Activated T-helper 2 cell treated with anti-CD3 and anti-CD28 coated beads, Interferon-gamma antibody, Interleukin-2, Interleukin-4, amounts not matched to agents 10 μg/mL and 5 μg/mL and 100 μg/mL, durations not matched to agents 14 hours and 24 hours and 36 hours (primary cell): ENCODE results near the gene FNTB. TPM values are rescaled to one million over a fixed set of nuclear protein-coding genes. Genes with fewer than 3 reads are reported as not detected.
A peak's percentile ranks its signal among the peaks of the same experiment; 100 is the strongest.

ENCODE experiments used
- DNase-seq: peaks from one replicate; pipeline ENCODE4 v3.0.0; 2021; ENCODE audit warnings: low spot score
- H3K27ac Mint-ChIP-seq: one replicate; pipeline ENCODE4 v1.8.0; 2021; ENCODE audit warnings: mixed read lengths
- H3K27me3 Mint-ChIP-seq: one replicate; pipeline ENCODE4 v1.8.0; 2021; ENCODE audit warnings: low read depth, mixed read lengths
- H3K36me3 Mint-ChIP-seq: one replicate; pipeline ENCODE4 v1.8.0; 2021; ENCODE audit warnings: low read depth, mixed read lengths
- H3K4me1 Mint-ChIP-seq: one replicate; pipeline ENCODE4 v1.8.0; 2021; ENCODE audit warnings: low read depth, mixed read lengths
- H3K4me3 Mint-ChIP-seq: one replicate; pipeline ENCODE4 v1.8.0; 2021; ENCODE audit warnings: low read depth, mild to moderate bottlenecking, moderate library complexity, mixed read lengths
- H3K9me3 Mint-ChIP-seq: one replicate; pipeline ENCODE4 v1.8.0; 2021; ENCODE audit warnings: mixed read lengths
- intact Hi-C: fragments of 100-400 bp; cut with micrococcal nuclease; formaldehyde crosslinking; loops from one replicate; pipeline ENCODE4 v1.15.1; 2023
- total RNA-seq: library from RNA; stranded (reverse); gene quantifications from 2 replicates; pipeline ENCODE4 v1.2.3, GENCODE V29; 2022

FNTB gene
- total RNA-seq, 1 donor from 2014 or later = 17.5 TPM

- Mint-ChIP-seq H3K4me1 (peaks cover 3% of the 10 kb centered on the region), H3K9me3 (no peaks in the 10 kb centered on the region), H3K27ac (no peak within 1 kb of the TSS), H3K27me3 (peaks cover 12% of the 10 kb centered on the region), H3K4me3 (peak within 1 kb of the TSS; percentile 79), H3K36me3 (no peaks in the 10 kb centered on the region)
- peak; percentile 19 for DNase-seq
- intact Hi-C loops = no loop called here
Observed at GRCh38 chr14:64971943-64972791, 14.5 kb upstream of the FNTB start, which contains the start of gene RAB15. RAB15 (minus strand) TSS chr14:64972336; CDS start chr14:64972076, 260 bp downstream.

GRCh38 chr14:64973026-64973442, 13.7 kb upstream of the FNTB start:
- Mint-ChIP-seq H3K4me1 (peaks cover 3% of the 10 kb centered on the region), H3K36me3 (no peaks in the 10 kb centered on the region), H3K4me3 (peak overlapping the region; percentile 79), H3K27ac (no peak overlapping the region), H3K27me3 (peaks cover 12% of the 10 kb centered on the region), H3K9me3 (no peaks in the 10 kb centered on the region)
- DNase-seq = no peak
- intact Hi-C loops = no loop called here

- intact Hi-C loops = no loop called here
- no peak overlapping the region for H3K27ac Mint-ChIP-seq
- H3K36me3 Mint-ChIP-seq = no peaks in the 10 kb centered on the region
- no peaks in the 10 kb centered on the region for H3K9me3 Mint-ChIP-seq
- no peak overlapping the region for H3K4me3 Mint-ChIP-seq
- DNase-seq = no peak
- peaks cover 17% of the 10 kb centered on the region for H3K27me3 Mint-ChIP-seq
- H3K4me1 Mint-ChIP-seq = peaks cover 3% of the 10 kb centered on the region
Observed at GRCh38 chr14:64973826-64974225, 12.9 kb upstream of the FNTB start.

- peaks cover 19% of the 10 kb centered on the region for H3K27me3 Mint-ChIP-seq
Observed at GRCh38 chr14:64974563-64974962, 12.1 kb upstream of the FNTB start.

GRCh38 chr14:64979336-64980074, 7.2 kb upstream of the FNTB start:
- peaks cover 29% of the 10 kb centered on the region for H3K27me3 Mint-ChIP-seq
- no peak overlapping the region for H3K4me3 Mint-ChIP-seq
- intact Hi-C loops = no loop called here
- DNase-seq = no peak
- H3K36me3 Mint-ChIP-seq = no peaks in the 10 kb centered on the region
- H3K27ac Mint-ChIP-seq = no peak overlapping the region
- H3K4me1 Mint-ChIP-seq = peaks cover 12% of the 10 kb centered on the region
- H3K9me3 Mint-ChIP-seq = no peaks in the 10 kb centered on the region

More at GRCh38 chr14:64974563-64974962, 12.1 kb upstream of the FNTB start:
- H3K27ac Mint-ChIP-seq = no peak overlapping the region
- intact Hi-C loops = no loop called here
- no peaks in the 10 kb centered on the region for H3K36me3 Mint-ChIP-seq
- no peak for DNase-seq
- no peaks in the 10 kb centered on the region for H3K9me3 Mint-ChIP-seq
- H3K4me1 Mint-ChIP-seq = peaks cover 3% of the 10 kb centered on the region
- H3K4me3 Mint-ChIP-seq = no peak overlapping the region

GRCh38 chr14:64983439-64984310, 3.0 kb upstream of the FNTB start:
- peaks cover 21% of the 10 kb centered on the region for H3K4me1 Mint-ChIP-seq
- H3K27me3 Mint-ChIP-seq = peaks cover 27% of the 10 kb centered on the region
- DNase-seq = no peak
- no peak overlapping the region for H3K27ac Mint-ChIP-seq
- H3K4me3 Mint-ChIP-seq = peak overlapping the region; percentile 60
- intact Hi-C loops = loop anchor here (1.0 kb wide), 1 partner anchor 160 kb away; no protein-coding TSS in a partner anchor
- H3K36me3 Mint-ChIP-seq = peaks cover under 1% of the 10 kb centered on the region
- H3K9me3 Mint-ChIP-seq = no peaks in the 10 kb centered on the region

- peak overlapping the region; percentile 93 for H3K4me3 Mint-ChIP-seq
- H3K4me1 Mint-ChIP-seq = peaks cover 43% of the 10 kb centered on the region
- H3K27ac Mint-ChIP-seq = peak overlapping the region; percentile 96
- peaks cover 16% of the 10 kb centered on the region for H3K27me3 Mint-ChIP-seq
- no peaks in the 10 kb centered on the region for H3K9me3 Mint-ChIP-seq
- no peak for DNase-seq
- intact Hi-C loops = loop anchor here (1.0 to 5.0 kb wide), 5 partner anchors 15 to 425 kb away; partner anchors contain the start of genes CHURC1, FUT8 and MAX
- peaks cover 19% of the 10 kb centered on the region for H3K36me3 Mint-ChIP-seq
Observed at GRCh38 chr14:64987438-64987767, 708 bp downstream of the FNTB start.

GRCh38 chr14:64990296-64990695, 3.6 kb downstream of the FNTB start:
- peaks cover 24% of the 10 kb centered on the region for H3K36me3 Mint-ChIP-seq
- peaks cover 5% of the 10 kb centered on the region for H3K27me3 Mint-ChIP-seq
- H3K4me3 Mint-ChIP-seq = no peak overlapping the region
- intact Hi-C loops = no loop called here
- H3K9me3 Mint-ChIP-seq = no peaks in the 10 kb centered on the region
- no peak for DNase-seq
- peak overlapping the region; percentile 3 for H3K27ac Mint-ChIP-seq
- H3K4me1 Mint-ChIP-seq = peaks cover 36% of the 10 kb centered on the region

GRCh38 chr14:64990939-64991338, 4.2 kb downstream of the FNTB start:
- H3K27me3 Mint-ChIP-seq = peaks cover 3% of the 10 kb centered on the region
- DNase-seq = no peak
- no peaks in the 10 kb centered on the region for H3K9me3 Mint-ChIP-seq
- H3K36me3 Mint-ChIP-seq = peaks cover 24% of the 10 kb centered on the region
- H3K4me1 Mint-ChIP-seq = peaks cover 34% of the 10 kb centered on the region
- intact Hi-C loops = no loop called here
- no peak overlapping the region for H3K27ac Mint-ChIP-seq
- H3K4me3 Mint-ChIP-seq = no peak overlapping the region

- no peak overlapping the region for H3K4me3 Mint-ChIP-seq
- H3K27ac Mint-ChIP-seq = no peak overlapping the region
- H3K4me1 Mint-ChIP-seq = peaks cover 35% of the 10 kb centered on the region
- H3K27me3 Mint-ChIP-seq = no peaks in the 10 kb centered on the region
- no peak for DNase-seq
- intact Hi-C loops = no loop called here
- no peaks in the 10 kb centered on the region for H3K9me3 Mint-ChIP-seq
- H3K36me3 Mint-ChIP-seq = peaks cover 24% of the 10 kb centered on the region
Observed at GRCh38 chr14:64992328-64992885, 5.7 kb downstream of the FNTB start.

- Mint-ChIP-seq H3K9me3 (no peaks in the 10 kb centered on the region), H3K27ac (no peak overlapping the region), H3K36me3 (peaks cover 24% of the 10 kb centered on the region), H3K27me3 (no peaks in the 10 kb centered on the region), H3K4me3 (no peak overlapping the region), H3K4me1 (peaks cover 42% of the 10 kb centered on the region)
- intact Hi-C loops = no loop called here
- no peak for DNase-seq
Observed at GRCh38 chr14:64993266-64993930, 6.7 kb downstream of the FNTB start.

GRCh38 chr14:64994540-64994939, 7.8 kb downstream of the FNTB start:
- Mint-ChIP-seq H3K36me3 (peaks cover 18% of the 10 kb centered on the region), H3K27ac (no peak overlapping the region), H3K9me3 (no peaks in the 10 kb centered on the region), H3K4me3 (no peak overlapping the region), H3K4me1 (peaks cover 41% of the 10 kb centered on the region), H3K27me3 (no peaks in the 10 kb centered on the region)
- no peak for DNase-seq
- intact Hi-C loops = no loop called here
